Brain pericyte (primary cell): ENCODE measurements around the gene TTC14.

Experiments
- DNase-seq: peaks from one replicate; pipeline ENCODE4 v3.0.0-alpha.2; 2012; ENCODE audit warnings: low read depth, low spot score

TTC14 gene

DNA sequence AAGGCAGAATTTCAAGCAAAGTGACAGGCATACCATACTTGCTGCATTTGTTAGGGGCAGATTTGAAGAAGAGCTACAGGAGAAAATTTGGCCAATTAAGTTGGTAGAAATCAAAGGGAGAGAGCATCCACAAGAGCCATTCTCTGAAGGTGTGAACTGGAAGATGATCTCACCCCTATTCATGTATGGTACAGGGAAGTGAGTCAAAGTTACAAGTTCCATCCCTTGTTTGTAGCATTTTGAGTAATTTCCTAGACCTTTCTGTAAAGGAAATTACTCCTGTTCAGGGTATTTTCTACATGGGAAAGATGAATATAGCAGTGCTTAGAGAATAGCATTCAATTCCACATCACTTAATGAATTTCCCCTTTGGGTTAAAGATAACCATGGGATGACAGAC, 28.4 kb downstream of the TTC14 start:
- no peak for DNase-seq

- DNase-seq, result no peak
Observed at GRCh38 chr3:180631317-180631716, 29.4 kb downstream of the TTC14 start.

DNA sequence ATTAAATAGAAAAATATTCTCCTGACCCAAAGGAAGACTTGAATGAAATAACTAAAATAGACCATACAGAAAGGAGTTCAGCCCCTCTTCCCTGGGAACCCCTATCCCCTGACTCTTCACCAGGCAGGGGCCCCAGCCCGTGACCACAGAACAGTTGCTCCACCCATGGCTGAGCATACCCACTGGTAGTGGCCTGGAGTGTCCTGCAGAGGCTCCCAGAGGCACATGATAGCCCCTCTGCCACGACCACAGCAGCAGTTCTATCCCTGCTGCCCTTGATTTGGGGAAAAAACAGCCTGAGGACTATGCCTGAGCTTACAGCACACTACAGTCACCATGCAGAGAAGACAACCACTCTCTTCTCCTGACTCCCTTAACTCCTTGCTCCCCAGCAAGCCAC, 31.8 kb downstream of the TTC14 start:
- no peak for DNase-seq

DNA sequence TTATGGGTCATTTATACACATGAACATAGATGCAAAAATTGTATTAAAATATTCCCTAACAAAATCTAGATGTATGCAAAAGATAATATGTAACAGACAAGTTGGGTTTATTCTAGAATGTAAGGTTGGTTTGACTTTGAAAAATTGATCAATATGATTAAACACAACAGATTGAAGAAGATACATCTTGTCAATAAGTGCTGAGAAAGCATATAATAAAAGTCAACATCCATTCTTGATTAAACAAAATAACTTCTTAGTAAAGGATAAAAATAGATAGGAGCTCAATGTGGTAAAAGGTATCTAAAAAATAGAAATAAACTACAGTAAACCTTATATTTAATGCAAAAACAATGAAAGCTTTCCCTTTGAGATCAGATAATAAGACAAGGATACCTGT, 39.0 kb downstream of the TTC14 start:
- no peak for DNase-seq

- DNase-seq, result no peak
Observed at GRCh38 chr3:180646187-180646790, 44.3 kb downstream of the TTC14 start.

GRCh38 chr3:180656406-180656805, 54.4 kb downstream of the TTC14 start:
- DNase-seq, result no peak

GRCh38 chr3:180657094-180657493, 55.1 kb downstream of the TTC14 start:
- DNase-seq, result no peak
